CD4-positive, alpha-beta T cell treated with Interleukin-17A for 4 hours (primary cell): ENCODE measurements around the gene CCDC178.
"Not testable (repeated sequence)": the region's sequence is repeated elsewhere in the genome, so short reads cannot be mapped to it uniquely, and the experiment has no call there.

Experiments used
- DNase-seq: peaks from one replicate; pipeline ENCODE4 v3.0.0-alpha.2; 2020; ENCODE audit warnings: mixed read lengths

The CCDC178 gene

GRCh38 chr18:33350256-33350655, 90.3 kb downstream of the CCDC178 start:
- no peak for DNase-seq

GRCh38 chr18:33339733-33340132, 100.8 kb downstream of the CCDC178 start:
- not testable (repeated sequence) for DNase-seq

- DNase-seq: no peak
These were observed 105.7 kb downstream of the CCDC178 start for GRCh38 chr18:33334781-33335180.

- no peak for DNase-seq
These were observed 109.8 kb downstream of the CCDC178 start for GRCh38 chr18:33330711-33331110.

- DNase-seq: no peak
These were observed 113.5 kb downstream of the CCDC178 start for GRCh38 chr18:33326975-33327374.

GRCh38 chr18:33317640-33318039, 122.9 kb downstream of the CCDC178 start:
- no peak for DNase-seq

GRCh38 chr18:33316146-33316587, 124.4 kb downstream of the CCDC178 start:
- DNase-seq: no peak

GRCh38 chr18:33307520-33307919, 133.0 kb downstream of the CCDC178 start:
- no peak for DNase-seq

GRCh38 chr18:33304277-33304676, 136.2 kb downstream of the CCDC178 start:
- no peak for DNase-seq

GRCh38 chr18:33291539-33291938, 149.0 kb downstream of the CCDC178 start:
- DNase-seq: no peak

GRCh38 chr18:33288082-33288716, 152.3 kb downstream of the CCDC178 start:
- DNase-seq: no peak

- DNase-seq: no peak
These were observed 157.7 kb downstream of the CCDC178 start for GRCh38 chr18:33282709-33283333.

- DNase-seq: no peak
These were observed 158.4 kb downstream of the CCDC178 start for GRCh38 chr18:33282142-33282541.

GRCh38 chr18:33277431-33277830, 163.1 kb downstream of the CCDC178 start:
- DNase-seq: no peak

GRCh38 chr18:33275843-33276242, 164.7 kb downstream of the CCDC178 start:
- no peak for DNase-seq

GRCh38 chr18:33270297-33270696, 170.2 kb downstream of the CCDC178 start:
- no peak for DNase-seq

GRCh38 chr18:33269223-33269622, 171.3 kb downstream of the CCDC178 start:
- DNase-seq: no peak

- DNase-seq: no peak
These were observed 176.0 kb downstream of the CCDC178 start for GRCh38 chr18:33264566-33264965.

- no peak for DNase-seq
These were observed 201.2 kb downstream of the CCDC178 start for GRCh38 chr18:33239298-33239697.

- no peak for DNase-seq
These were observed 208.2 kb downstream of the CCDC178 start for GRCh38 chr18:33232318-33232626.

- DNase-seq: peak; percentile 42
These were observed 208.8 kb downstream of the CCDC178 start for GRCh38 chr18:33231474-33232317.

- DNase-seq: no peak
These were observed 228.2 kb downstream of the CCDC178 start for GRCh38 chr18:33212363-33212762.

GRCh38 chr18:33210575-33211189, 229.8 kb downstream of the CCDC178 start:
- no peak for DNase-seq

GRCh38 chr18:33205777-33206176, 234.7 kb downstream of the CCDC178 start:
- no peak for DNase-seq
